ENCODE data around the gene RAD51B.

RAD51B gene

DNA sequence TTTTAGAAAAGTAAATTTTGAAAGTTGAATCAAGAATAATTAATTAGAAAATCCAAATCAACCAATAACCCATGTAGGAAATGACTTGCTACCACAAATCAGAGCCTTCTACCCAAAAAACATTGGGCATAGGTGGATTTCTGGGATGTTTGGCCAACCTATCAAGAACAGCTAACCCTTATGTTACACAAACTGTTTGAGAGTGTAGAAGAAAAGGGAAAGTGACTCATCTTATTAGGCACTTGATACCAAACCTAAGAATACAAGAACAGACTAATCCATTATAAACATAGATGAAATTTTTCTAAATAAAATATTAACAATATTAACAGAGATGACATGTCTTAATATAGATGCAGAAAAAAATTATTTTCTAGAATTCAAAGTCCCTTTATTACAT lies 712.9 kb downstream of the RAD51B start:
- DNase-seq (ENCODE audit: low read depth), result no peak

DNA sequence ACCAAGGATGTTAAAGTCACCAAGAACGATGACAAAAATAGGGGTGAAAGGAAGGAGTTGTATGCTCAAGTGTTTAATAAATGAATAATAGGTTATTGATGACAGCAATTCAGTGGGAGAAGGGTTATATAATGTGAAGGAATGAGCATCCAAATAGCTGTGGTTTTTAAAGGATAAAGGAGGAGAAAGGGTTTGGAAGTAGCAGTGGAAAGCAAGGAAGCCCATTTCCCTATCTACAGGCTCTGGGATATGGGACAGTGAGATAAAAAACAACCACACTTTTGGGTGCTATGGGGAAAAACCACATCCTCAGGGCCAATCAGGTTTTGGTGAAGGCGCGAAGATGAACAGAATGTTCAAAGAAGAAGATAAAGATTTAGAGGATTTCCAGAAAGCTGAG lies 714.7 kb downstream of the RAD51B start:
- DNase-seq (ENCODE audit: low read depth), result no peak

DNA sequence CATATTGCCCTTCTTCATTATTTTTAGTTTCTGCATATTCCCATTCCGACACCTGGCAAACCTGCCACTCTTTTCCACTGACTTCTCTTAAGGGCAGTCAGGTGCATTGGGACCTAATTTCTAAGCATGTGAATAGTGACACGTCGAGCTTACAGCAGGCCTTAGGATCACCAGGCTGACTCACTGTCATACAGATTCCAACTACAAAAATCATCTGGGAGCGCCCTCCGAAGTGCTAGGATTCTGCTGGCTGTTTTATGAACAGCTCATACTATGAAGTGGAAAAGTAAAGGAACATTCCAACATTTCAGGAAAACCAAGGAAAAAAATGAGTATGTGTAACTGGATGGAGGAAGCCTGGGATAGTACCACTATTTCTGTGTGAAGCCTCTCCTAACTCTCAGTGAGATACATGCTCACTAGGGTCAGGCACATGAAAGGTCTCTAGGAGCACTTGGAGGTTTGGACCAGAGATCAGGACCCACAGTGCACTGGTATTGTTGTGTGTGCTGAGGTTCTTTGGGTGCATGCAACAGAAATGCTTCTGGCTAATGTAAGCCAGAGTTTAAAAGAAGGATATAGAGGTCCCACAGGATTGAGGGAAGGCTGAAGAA lies 715.9 kb downstream of the RAD51B start:
- DNase-seq (ENCODE audit: low read depth), result peak; percentile 58

DNA sequence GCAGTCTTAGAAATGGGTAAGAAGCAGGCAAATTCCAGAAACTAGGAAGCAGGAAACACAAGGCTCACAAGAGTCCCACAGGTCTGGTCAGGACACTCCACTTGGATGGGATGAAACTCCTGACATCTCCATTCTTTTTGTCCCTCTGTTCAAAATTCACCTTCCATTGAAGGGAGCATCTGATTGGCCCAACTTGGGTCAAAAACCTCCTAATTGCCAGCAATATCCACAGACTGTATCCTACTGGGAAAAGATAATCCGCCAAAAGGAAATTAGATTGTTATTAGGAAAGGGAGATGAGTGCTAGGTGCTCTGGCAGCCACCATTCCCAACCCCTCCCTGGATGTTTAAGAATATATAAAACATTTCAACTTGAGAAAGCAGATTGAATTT lies 716.4 kb downstream of the RAD51B start:
- no peak for DNase-seq (ENCODE audit: low read depth)

DNA sequence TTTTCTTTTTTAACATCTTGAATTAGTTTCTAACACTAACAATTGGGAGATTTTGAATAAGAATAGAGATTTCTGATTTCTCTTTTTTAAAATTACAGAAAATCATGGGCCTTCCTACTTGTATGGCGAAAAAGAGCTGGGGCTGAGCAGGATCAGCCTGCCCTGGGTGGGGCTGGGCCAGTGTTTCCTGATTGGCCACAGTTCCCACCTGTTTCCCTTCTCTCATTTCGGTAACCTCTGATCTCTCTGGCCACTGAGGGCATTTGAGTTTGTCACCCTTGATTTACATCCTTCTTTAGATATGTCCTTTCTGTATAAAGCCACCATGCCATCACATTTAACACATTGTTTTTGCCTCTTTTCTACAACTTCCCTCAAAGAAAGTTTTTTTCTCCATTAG lies 719.1 kb downstream of the RAD51B start:
- DNase-seq (ENCODE audit: low read depth), result no peak

DNA sequence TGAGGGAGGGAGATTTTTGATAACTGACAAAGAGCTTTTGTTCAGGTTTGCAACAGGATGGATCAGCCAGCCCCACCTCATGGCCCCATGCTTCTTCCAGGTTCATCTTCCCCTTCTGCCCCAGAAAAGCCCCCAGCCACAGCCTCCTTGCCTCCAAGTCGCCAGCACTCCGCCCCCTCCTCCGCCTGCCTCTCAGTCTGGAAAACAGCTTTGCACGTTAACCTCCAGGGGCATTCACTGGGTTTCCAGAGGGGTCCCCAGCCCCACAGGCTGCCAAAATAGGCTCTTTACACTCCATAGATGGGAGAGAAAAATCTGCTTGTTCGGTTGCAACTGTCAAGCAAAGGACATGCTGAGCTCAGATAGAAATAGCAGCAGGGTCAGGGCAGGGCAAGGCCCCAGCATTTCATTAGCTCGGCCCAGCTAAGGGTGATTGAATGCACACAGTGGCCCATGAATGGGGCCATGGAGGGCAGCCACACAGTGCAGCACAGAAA lies 719.7 kb downstream of the RAD51B start:
- DNase-seq (ENCODE audit: low read depth), result no peak

DNA sequence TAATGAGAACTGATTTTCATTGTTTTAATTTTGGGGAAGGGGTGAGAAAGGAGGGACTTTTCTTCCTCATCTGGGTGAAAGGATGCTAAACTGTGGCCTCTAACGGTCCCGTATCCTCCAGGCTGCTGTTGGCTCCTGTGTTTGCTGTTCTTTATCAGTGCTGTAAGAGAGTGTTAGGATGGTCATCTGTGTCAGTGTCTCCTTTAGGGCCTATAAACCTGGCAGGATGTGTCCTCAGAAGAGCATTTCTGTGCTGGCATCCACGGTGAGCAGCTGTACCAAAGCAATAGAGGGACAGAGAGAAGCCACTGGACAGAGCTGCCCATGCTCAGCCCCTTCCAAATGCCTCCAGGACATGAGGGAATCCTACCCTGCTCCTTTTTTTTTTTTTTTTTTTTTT lies 720.2 kb downstream of the RAD51B start:
- DNase-seq (ENCODE audit: low read depth), result no peak

DNA sequence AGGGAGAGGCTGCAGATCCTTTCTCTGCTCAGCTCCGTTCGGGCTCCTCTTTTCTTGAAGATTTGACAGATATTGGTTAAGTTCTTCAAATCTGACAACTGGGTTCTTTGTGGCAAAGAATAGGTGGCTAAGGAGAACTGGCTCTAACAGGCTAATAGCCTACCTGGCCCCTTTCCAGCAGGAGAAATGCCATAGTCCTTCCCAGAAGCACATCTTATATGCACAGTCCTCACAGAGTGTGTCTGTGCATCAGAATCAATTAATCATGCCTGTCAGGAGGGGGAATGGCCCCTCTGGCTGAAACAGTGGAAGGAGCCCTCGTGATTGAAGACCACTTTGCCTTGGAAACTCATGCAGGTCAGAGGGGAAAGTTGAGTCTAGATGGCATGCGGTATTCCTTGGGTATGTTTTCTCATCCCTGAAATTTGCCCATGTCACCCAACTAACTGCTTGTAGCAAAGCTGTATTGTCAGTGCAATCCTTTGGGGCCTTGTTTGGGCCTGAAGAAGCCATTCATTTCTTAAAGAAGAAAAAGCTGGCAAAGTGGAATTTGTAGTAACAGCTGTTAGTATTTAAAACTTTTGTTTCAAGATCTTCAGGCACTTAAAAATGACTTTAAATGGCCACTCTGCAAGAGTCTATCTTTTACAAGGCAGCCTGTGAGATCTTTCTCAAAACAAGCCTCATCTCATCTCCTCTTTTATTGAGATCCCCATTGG lies 721.8 kb downstream of the RAD51B start:
- DNase-seq (ENCODE audit: low read depth), result no peak

DNA sequence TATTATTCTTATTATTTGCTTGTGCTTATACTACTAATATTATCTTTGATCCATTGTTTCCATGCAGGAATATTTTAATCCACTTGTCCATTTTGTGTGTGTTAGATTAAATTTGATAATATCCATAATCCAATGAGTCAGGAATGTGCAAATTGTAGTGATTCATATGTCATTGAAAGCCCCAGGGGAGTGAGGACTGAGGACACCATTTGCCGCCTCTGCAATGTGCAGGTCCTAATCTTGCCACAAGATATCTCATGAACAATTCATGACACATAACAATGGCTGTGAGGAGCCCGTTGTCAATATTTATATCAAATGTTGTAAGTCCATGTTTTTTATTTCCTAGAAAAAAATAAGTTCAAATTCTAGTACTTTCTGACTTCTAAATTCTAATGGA lies 722.8 kb downstream of the RAD51B start:
- no peak for DNase-seq (ENCODE audit: low read depth)

DNA sequence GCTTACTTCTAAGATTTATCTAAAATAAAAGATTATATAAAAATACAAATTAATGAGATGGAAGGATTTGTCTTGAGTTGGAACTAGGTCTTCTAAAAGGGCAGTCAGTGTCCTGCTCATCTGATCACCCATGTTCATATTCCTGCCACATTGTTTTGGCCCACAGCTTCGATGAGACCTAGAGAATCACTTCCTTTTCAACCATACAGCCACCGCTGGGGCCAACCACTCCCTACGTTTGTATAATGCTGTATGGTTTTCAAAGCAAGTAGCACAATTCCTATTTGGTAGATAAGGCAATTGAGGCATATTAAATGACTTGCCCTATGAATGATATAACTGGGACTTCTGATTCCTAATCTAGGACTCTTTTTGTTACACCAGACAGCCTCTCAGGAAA lies 723.9 kb downstream of the RAD51B start:
- DNase-seq (ENCODE audit: low read depth), result no peak

DNA sequence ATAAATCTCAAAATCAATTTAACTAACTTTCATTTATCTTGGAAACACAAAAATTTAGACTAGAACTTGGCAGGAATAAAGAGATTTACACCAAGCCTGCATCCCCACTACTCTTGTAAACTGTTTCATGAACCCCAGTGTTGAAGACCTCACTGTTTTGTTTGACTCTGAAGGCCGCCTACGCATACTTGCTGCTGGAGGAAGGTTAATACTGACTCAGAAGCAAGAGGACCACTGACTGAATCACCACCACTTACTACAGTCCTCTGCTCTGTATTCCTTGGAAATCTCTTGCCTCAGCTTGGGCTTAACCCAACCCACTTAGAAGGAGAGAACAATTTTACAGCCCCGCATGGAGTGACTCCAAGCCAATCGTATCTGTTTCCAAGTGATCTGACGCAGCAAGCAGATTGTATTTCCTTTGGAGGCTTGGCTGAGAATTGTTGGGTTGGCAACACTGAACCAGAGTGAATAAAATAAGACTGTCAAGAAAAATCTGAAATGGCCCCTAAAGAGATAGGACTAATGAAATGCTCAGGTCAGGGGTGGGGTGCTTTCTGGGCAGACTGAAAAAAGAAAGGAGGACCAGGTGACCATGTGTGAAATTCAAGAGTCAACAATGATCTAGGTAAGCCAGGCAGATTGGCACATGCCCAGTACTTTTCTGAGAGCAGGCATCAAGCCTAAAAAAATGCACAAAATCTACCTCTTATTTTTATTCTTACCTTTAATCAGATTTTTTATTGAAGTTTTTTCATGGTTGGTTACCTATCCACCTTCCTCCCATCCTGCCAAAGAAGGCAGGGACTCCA lies 724.7 kb downstream of the RAD51B start:
- peak; percentile 99 for DNase-seq (ENCODE audit: low read depth)

DNA sequence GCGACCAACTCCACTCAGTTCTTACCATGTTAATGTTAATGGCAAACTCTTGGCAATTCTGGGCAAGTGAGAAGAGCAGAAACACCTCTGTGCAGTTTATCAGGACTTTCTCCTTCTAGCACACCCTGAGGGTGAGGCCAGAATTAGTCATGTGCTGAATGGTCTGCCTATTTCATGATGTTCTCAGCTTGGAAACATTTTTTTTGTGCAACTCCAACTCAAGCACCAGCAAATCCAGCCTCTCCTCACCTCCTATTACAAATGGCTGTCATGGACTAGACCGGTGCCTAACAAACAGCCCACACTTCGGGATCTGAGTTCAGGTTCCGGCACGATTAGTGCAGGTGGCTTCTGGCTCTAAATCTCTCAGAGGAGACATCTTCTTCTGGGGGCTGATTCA lies 727.3 kb downstream of the RAD51B start:
- peak; percentile 65 for DNase-seq (ENCODE audit: low read depth)

DNA sequence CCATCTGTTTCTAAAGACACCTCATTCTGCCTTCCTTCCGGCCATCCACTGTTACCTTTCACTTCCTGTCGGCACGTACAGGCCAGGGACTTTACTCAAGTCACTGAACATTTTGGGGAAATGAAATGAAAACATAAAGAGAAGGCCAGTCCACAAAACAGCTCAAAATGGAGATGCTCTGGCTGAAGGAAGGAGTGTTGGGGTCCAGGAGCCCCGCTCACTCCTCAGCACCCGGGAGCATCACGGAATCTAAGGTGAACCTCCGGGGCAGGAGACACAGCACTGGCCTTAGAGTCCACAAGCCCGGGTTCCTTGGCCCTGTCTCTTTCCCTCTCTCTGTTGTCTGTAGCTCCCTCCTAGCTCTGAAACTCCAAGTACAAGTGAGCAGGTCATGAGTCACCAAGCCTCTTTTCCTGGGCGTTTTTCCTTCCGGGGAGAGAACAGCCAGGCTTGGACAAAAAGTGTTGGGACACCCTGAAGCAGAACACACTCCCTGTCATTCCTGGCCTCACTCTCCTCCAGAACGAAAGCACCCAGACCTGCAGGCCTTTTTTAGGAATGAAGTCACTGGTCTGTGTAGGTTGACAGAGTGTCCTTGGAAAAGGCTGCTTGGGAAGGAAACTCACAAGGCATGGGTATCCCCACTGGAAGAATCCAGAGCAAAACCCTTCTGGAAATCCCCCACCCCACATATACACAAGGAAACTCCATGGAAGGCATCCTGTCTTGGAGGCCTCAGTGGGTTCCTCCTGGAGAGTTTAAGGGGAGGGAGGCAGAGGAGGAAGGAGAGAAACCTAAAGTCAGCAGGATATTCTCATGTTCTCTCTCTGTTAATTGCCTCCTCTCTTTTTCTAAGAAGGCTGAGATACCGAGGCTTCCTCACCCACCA lies 728.0 kb downstream of the RAD51B start:
- DNase-seq (ENCODE audit: low read depth), result peak; percentile 69

DNA sequence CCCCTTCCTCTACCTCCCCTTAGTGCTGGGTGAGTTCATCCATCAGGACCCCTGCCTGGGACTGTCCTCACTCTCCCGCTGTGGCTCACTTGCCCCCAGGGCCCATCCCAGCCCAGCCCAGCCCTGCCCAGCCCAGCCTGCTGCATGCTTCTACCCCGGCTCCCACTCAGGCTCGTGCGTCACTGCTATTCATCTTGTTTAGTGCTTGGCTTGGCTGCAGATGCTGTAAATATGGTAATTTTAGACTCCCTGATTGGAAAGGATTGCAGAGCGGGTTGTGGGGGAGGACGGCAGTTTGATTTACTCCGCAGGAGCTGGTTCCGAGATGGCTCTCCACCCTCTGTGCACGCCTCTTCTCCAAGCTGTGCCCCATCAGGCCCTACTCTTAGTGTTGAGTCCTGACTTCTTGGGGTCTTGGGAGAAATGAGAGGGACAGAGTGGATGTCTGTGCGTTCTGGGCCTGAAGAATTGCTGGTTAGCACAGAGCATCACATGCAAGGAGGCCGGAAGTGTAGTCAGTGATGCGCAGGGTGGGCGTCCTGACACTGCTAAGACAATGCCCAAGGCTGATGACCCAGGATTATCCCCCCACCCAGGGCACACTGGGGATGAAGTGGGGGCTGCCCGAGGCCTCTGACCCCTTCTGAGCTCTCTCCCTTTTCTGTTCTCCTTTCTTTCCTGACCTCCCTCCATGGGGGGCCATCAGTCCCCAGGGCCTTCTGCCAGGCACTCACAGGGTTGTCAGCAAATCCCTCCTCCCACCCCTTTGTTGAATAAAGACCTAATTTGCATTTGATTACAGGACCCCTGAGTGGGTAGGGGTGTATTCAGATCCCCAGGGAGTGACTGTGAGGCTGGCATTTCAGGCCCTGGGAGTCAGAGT lies 728.9 kb downstream of the RAD51B start:
- peak; percentile 89 for DNase-seq (ENCODE audit: low read depth)

DNA sequence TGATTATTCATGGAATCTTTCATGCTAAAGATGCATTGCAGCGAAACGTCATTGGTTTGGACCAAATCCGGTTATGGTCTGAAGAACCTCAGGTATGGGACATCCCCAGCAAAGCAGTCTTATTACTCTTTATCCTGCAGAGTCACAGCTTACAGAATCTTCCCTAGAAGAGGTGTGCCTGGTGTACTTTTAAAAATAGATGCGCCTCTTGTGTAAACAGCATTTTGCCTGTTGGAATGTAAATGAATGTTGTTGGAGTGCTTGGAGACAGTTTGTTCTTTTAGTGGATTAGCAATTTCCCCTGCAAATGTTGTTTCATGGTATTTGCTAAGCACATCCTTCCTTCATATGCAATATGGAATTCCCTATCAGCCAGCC lies 730.7 kb downstream of the RAD51B start:
- DNase-seq (ENCODE audit: low read depth), result no peak

DNA sequence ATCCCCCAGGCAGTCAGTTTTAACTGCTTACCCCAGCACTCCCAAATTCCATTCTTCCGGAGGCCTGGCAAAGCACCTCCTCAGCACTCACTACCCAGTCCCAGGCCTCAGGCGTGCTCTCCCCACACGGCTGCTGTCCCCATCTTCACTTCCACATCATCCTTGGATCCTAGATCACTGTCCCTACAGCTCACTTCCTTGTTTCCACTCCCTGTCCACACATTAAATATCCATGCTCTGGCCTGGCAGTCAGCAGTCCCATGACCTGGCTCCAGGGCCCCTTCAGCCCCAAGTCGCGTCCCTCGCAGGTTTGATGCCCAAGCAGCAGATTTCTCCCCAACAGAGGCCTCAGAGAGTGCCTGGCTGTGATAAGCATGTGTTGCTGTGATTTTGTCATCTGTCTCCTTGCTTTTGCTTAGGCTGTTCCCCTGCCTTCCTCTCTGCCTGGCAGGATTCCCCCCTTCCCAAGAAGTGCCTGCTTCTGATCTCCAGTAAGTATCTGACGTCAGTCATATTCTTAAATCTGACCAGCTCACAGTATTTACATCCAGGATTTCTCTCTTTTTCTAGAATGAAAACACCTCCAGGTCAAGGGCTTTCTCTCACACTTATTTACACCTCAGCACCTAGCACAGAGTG lies 731.6 kb downstream of the RAD51B start:
- DNase-seq (ENCODE audit: low read depth), result no peak

DNA sequence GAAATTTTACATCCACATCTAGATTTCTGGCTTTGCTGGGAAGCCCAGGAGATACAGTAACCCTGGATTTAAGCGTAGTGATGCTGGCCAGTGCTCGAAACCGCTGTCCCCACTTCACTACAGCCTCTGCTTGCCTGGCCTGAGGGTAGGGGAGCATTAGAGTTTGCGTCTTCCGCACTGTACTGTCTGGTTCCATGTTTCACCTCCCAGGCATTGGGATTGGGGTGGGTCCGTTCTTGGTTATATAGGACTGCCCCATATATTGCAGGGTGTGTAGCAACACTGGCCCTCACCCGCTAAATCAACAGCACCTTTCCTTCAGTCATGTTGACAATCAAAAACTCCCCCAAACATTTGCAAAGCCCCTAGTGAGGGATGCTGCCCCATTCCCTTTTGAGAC lies 732.5 kb downstream of the RAD51B start:
- no peak for DNase-seq (ENCODE audit: low read depth)

DNA sequence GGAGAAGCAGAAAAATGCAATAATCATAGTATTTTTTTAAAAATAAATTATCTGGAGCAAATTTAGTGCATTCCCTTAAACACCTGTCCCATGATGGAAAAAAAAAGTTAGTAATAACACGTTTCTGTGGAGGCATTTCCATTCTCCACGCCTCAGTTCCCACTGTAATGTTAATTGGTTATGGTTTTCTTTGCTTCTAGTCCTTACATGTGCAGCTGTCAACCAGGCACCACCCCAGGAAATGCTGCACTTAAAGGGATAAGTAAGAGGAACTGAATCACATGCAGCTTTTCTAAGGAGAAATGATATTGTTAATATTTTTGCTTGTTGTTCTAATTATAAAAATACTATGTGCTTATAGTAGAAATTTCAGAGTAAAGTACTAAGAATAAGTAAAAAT lies 733.0 kb downstream of the RAD51B start:
- DNase-seq (ENCODE audit: low read depth), result no peak

DNA sequence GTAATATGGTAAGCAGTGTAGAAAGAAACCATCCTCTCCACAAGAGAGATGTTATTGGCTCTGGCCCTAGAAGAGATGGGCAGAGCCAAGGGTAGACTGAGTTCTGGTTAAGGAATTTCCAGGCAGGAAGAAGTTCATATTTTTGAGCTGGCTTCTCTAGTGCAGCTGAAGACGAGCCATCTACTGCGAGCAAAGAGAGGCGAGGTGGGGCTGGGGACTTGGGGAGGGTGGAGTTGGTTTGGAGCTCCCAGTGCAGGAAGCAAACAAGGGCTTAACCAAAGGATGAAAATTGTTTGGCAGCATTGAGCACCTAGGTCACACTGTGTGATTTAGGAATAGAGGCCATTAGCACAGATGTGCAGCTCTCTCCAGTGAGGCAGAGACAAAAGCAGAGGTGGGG lies 733.7 kb downstream of the RAD51B start:
- DNase-seq (ENCODE audit: low read depth), result no peak

DNA sequence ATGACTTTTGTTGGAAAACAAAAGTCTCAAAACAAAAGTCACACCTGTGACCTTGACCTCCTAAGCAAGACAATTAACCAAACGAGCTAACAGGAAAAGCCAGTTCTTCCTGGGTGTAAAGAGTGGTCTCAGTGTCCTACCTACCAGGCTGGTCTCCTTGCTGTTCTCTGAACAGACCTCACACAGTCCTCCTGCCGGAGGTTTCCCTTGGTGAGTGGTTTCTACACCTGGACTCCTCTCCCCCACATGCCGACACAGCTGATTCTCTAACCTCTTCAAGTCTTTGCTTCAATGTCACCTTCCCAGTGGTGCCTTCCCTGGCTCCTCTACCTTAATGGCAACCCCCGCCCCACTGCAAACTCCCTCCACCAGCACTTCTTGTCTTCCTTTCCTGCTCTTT lies 734.7 kb downstream of the RAD51B start:
- no peak for DNase-seq (ENCODE audit: low read depth)

DNA sequence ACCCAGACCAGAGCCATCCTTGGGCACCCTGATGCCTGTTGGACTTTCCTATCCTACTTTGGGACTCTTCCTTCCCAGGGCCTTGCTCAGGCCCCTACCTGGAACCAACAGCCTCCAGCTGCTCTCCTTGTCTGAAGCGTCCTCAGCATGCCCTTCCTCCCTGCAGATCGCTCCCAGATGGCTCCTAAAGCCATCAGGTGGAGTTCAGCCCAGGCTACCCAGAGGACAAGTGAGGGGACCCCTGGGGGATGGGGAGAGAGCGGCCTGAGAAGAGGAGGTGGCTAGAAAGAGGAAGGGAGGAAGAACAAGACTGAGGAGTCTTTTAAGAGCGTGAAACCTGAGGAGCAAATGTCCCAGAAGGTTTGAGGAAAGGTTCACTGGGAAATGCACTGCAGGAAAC lies 736.7 kb downstream of the RAD51B start:
- no peak for DNase-seq (ENCODE audit: low read depth)
